Retinal pigment epithelial cell (primary cell): Measurements from ENCODE around the gene RIBC2.

Experiments used
- DNase-seq: peaks from one replicate; pipeline ENCODE4 v3.0.0-alpha.2; 2010; ENCODE audit warnings: low read depth
- H3K4me3 ChIP-seq: 2 replicates; pipeline ENCODE4 v1.5.1; 2011; ENCODE audit warnings: mild to moderate bottlenecking, low read length, control low read depth, moderate library complexity
- TF ChIP-seq, protein P1 (sequence below): conservative IDR thresholded peaks from 2 replicates; pipeline ENCODE4 v1.5.1; 2011; ENCODE audit warnings: low read depth, low read length, control low read depth, inconsistent platforms

The RIBC2 gene

DNA sequence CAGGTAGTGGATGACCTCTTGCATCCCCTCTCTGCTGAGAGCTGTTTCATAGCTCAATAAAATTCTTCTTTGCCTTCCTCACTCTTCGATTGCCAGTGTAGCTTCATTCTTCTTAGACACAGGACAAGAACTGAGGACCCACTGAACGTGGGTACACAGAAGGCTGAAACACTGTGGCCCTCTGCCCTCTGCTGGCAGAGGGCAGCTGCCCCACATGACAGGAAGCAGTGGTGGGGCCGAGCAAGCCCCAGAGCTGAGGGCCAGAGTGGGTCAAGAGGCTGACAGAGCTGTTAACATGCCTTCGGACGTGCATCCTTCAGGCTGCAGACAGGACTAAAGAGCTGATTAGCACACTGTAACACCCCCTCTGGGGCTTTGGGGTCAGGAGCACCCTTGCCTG lies 15.7 kb upstream of the RIBC2 start:
- no peak overlapping the region for H3K4me3 ChIP-seq
- no peak for DNase-seq
- TF ChIP-seq, protein P1, sequence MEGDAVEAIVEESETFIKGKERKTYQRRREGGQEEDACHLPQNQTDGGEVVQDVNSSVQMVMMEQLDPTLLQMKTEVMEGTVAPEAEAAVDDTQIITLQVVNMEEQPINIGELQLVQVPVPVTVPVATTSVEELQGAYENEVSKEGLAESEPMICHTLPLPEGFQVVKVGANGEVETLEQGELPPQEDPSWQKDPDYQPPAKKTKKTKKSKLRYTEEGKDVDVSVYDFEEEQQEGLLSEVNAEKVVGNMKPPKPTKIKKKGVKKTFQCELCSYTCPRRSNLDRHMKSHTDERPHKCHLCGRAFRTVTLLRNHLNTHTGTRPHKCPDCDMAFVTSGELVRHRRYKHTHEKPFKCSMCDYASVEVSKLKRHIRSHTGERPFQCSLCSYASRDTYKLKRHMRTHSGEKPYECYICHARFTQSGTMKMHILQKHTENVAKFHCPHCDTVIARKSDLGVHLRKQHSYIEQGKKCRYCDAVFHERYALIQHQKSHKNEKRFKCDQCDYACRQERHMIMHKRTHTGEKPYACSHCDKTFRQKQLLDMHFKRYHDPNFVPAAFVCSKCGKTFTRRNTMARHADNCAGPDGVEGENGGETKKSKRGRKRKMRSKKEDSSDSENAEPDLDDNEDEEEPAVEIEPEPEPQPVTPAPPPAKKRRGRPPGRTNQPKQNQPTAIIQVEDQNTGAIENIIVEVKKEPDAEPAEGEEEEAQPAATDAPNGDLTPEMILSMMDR: no peak

DNA sequence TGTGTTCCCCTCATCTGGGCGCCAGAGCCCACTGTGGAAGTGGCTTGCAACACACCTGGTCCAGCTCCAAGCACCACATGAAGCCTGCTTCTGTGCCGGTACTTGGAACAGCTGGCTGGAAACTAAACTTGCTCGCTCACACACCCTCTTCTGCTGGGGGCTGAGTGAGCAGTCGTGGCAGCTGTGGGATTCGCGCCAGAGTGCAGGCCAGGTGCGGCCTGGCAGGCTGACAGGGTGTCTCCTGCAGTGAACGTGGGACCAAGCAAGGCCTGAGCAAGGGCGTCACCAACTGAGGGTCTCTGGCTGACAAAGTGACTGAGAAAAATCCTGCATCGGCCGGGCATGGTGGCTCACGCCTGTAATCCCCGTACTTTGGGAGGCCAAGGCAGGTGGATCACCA lies 15.3 kb upstream of the RIBC2 start:
- no peak overlapping the region for H3K4me3 ChIP-seq
- TF ChIP-seq, protein P1: no peak
- no peak for DNase-seq

DNA sequence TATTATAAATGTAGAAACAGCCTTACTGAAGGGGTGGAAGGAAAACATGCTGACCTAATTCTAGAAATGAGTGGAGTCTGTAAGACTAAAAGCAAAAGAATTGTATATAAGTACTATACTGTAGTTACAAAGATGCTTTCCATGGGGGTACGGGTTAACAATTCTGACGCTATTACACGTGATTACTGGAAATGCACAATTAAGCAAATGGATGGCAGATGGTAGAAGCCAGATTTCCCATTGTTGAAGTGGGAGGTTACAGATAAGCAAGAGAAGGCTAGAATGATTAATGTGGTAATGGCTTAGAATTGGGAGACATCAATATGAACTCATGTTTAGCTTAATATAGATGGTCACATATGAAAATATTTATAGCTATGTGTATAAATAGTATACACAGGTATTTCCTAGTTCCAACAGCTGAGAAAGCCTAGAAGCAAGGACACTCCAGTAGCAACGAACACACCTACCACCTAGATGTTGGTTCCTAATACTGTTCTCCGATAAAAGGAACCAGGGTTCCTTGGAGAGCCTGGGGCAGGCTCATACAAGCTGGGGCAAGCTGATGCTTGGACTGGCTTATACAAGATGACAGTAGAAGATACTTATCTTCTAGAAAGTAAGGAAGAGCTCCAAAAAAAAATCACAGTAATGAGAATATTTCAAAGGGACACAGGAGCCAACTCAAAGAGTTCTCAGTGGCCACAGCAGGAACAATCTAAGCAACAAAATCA lies 13.6 kb upstream of the RIBC2 start:
- H3K4me3 ChIP-seq: no peak overlapping the region
- DNase-seq: no peak
- TF ChIP-seq, protein P1: no peak

DNA sequence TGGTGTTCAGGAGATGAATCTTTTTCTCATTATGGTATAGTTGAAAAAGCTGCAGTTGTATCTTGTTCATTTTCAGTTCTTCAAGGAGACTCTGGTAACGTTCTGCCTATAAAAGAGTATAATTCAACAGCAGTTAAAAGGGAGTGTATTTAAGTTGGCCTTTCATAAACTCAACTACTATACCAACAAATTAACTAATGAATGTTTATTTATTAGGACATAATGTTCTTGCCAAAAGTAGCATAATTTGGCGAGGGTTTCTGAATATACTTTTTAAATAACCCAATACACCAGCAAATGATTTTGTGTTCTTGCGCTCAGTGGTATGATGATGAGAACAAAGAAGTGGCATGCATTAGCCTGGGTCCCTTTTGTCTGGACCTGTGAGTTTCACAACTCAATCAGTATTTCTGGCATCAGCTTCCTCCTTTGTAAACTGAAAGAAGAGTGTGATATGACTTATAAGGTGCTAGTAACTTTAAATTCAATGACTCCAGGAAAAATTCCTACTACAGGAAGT lies 11.0 kb upstream of the RIBC2 start:
- TF ChIP-seq, protein P1: no peak
- no peak for DNase-seq

DNA sequence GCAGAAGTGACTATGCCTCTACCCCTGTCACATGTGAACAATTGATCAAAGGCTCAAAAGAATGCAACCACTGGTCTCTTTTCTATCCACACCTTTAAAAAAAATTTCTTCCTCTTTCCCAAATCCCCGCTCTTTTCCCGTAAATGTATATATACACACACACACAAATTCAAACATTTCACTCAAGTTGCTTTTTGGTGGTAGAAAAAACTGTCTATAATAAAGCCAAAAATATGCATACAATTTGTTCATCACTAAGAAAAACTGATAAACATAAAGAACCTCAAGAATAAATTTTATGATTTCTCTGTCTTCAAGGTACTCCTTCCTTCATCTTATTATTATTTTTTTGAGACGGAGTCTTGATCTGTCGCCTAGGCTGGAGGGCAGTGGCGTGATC lies 5.7 kb upstream of the RIBC2 start:
- TF ChIP-seq, protein P1: no peak

More for the DNA sequence above, 11.0 kb upstream of the RIBC2 start:
- H3K4me3 ChIP-seq: no peak overlapping the region

DNA sequence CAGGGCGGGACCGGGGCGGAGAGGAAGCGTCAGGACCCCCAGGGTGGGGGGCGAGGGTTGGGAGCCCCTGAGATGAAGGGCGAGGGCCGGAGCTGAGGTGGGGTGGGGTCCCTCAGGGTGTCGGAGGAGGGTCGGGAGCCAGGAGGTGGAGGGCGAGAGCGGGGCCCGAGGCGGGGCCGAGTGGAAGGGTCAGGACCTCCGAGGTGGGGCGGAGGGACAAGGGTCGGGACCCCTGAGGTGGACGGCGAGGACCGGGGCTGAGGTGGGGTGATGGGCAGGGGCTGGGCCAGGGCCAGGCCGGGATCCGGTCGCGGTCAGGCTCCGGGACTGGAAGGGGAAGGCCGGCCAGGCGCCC lies 503 bp upstream of the RIBC2 start:
- TF ChIP-seq, protein P1: no peak
- no peak overlapping the region for H3K4me3 ChIP-seq
- no peak for DNase-seq

More for the DNA sequence above, 5.7 kb upstream of the RIBC2 start:
- DNase-seq: no peak
- H3K4me3 ChIP-seq: no peak overlapping the region
